HFF-Myc (cell line): Measurements from ENCODE around the gene ATP2A2.

Experiments used
- DNase-seq: peaks from one replicate; pipeline ENCODE4 v3.0.0-alpha.2; 2011; ENCODE audit warnings: low read depth; ENCODE audit errors: extremely low read depth
- H3K4me3 ChIP-seq: replicated peaks from 2 replicates; pipeline ENCODE4 v1.5.1; 2011; ENCODE audit warnings: low read depth, mild to moderate bottlenecking, control low read depth, low read length
- CTCF ChIP-seq: IDR thresholded peaks from 2 replicates; pipeline ENCODE4 v1.5.1; 2012; ENCODE audit warnings: mild to moderate bottlenecking, low read depth, low read length, control low read depth; ENCODE audit errors: missing control alignments

ATP2A2 gene

GRCh38 chr12:110289711-110290078 is 8.6 kb downstream of the ATP2A2 start:
- no peak for TF ChIP-seq CTCF
- no peak overlapping the region for H3K4me3 ChIP-seq
- DNase-seq = no peak

- H3K4me3 ChIP-seq = no peak overlapping the region
- no peak for DNase-seq
- no peak for TF ChIP-seq CTCF
Observed at GRCh38 chr12:110301065-110301806, 20.2 kb downstream of the ATP2A2 start.

GRCh38 chr12:110304061-110304551 is 23.1 kb downstream of the ATP2A2 start:
- no peak for DNase-seq
- H3K4me3 ChIP-seq = no peak overlapping the region
- TF ChIP-seq CTCF = no peak

- no peak for TF ChIP-seq CTCF
- H3K4me3 ChIP-seq = no peak overlapping the region
- DNase-seq = no peak
Observed at GRCh38 chr12:110307372-110307771, 26.3 kb downstream of the ATP2A2 start.

- TF ChIP-seq CTCF = no peak
- no peak overlapping the region for H3K4me3 ChIP-seq
- DNase-seq = no peak
Observed at GRCh38 chr12:110310763-110311162, 29.7 kb downstream of the ATP2A2 start.

- no peak for TF ChIP-seq CTCF
- no peak for DNase-seq
- H3K4me3 ChIP-seq = no peak overlapping the region
Observed at GRCh38 chr12:110311903-110312302, 30.9 kb downstream of the ATP2A2 start.
